Measurements from ENCODE around the gene GLP1R.

GLP1R gene

DNA sequence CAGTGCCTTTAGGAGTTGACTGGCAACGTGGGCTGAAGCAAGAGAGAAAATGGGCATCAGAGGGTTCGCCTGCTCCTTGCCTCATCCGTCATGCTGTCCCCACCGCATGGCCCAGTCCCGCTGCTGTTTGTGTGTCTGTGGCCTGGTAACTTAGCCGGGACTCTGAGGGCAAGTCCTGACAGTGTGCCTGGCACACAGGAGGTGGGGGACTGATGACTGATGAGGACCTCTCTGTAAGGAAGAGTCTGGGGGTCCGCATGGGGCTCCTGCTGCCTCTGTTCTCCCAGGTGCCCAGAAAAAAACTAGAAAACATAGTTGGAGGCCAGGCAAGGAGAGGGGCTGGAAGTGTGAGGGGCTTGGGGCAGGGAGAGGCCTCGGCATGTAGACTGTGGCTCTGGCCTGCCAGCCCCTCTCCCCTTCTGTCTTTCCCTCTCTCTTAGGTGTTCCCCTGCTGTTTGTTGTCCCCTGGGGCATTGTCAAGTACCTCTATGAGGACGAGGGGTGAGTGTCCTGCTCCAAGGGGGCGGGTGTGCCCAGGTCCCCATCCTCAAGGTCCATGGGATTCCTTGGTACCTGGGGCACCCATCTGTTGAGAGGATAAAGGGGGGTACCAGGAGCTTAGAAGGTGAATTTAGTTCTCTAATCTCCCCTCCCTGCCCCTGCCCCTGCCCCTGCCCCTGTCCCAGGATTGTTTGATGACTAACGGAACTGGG is 29.5 kb downstream of the GLP1R start:
- no peak overlapping the region for H3K4me3 ChIP-seq (replicated peaks in 1 of 2; ENCODE audit: low read depth in 2 of 2, low read length in 2 of 2)
- no peak for DNase-seq (ENCODE audit: low read depth in 2 of 2)
- TF ChIP-seq, protein P1, sequence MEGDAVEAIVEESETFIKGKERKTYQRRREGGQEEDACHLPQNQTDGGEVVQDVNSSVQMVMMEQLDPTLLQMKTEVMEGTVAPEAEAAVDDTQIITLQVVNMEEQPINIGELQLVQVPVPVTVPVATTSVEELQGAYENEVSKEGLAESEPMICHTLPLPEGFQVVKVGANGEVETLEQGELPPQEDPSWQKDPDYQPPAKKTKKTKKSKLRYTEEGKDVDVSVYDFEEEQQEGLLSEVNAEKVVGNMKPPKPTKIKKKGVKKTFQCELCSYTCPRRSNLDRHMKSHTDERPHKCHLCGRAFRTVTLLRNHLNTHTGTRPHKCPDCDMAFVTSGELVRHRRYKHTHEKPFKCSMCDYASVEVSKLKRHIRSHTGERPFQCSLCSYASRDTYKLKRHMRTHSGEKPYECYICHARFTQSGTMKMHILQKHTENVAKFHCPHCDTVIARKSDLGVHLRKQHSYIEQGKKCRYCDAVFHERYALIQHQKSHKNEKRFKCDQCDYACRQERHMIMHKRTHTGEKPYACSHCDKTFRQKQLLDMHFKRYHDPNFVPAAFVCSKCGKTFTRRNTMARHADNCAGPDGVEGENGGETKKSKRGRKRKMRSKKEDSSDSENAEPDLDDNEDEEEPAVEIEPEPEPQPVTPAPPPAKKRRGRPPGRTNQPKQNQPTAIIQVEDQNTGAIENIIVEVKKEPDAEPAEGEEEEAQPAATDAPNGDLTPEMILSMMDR (IDR thresholded peaks at IDR 0.05; ENCODE audit: low read depth, low read length), result no peak

DNA sequence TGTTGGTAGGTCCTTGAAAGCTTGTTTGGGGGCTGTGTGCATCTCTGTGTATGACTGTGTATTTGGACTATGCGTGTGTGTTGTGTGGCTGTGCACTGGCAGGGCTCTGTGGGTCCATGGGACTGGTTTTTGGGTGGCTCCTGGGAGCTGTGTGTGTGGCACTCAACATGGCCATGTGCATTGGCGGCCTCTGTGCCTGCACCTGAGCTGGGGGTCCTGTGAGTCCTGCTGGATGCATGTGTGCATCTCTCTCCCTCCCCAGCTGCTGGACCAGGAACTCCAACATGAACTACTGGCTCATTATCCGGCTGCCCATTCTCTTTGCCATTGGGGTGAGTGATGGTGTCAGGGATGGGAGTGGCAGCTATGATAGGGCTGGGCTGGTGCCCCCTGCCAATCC is 30.1 kb downstream of the GLP1R start:
- no peak overlapping the region for H3K4me3 ChIP-seq (replicated peaks in 1 of 2; ENCODE audit: low read depth in 2 of 2, low read length in 2 of 2)
- DNase-seq (ENCODE audit: low read depth in 2 of 2), result no peak
- TF ChIP-seq, protein P1 (IDR thresholded peaks at IDR 0.05; ENCODE audit: low read depth, low read length), result no peak

DNA sequence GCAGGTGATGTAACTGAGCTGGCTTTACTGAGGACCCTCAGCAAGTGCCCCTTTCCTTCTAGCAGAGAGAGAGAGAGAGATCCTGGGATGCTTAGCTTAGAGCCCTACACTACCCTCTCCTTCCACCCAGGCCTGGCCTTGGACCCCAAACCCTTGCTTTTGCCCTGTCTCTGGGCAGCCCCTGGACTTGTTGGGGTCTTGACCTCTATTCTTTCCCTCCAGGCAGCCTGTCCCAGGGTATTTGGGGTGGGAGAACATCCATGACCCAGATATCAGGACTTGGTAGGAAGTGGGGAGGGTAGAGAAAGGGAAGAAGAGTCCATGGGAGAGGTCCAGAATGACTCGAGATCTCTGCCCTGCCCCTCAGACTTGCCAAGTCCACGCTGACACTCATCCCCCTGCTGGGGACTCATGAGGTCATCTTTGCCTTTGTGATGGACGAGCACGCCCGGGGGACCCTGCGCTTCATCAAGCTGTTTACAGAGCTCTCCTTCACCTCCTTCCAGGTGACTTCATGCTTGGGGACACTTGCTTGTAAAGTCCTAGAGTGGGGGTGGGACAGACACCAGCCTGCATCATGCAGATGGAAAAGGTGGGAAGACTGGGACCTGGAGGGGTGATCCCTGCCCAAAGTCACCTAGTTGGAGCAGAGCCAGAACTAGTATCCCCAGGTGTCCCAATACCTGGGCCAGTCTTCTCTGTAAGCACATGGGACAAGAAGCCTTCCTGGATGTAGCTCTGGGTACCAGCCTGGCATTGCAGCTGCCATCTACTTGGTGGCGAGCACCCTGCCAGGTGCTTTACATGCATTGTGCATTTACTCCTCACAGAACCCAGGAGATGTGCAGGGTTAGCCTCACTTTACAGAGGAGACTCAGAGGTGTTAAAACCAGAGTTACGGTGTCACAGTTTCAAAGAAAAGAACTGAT is 30.9 kb downstream of the GLP1R start:
- no peak for DNase-seq (ENCODE audit: low read depth in 2 of 2)
- no peak overlapping the region for H3K4me3 ChIP-seq (replicated peaks in 1 of 2; ENCODE audit: low read depth in 2 of 2, low read length in 2 of 2)
- TF ChIP-seq, protein P1 (IDR thresholded peaks at IDR 0.05; ENCODE audit: low read depth, low read length), result no peak

DNA sequence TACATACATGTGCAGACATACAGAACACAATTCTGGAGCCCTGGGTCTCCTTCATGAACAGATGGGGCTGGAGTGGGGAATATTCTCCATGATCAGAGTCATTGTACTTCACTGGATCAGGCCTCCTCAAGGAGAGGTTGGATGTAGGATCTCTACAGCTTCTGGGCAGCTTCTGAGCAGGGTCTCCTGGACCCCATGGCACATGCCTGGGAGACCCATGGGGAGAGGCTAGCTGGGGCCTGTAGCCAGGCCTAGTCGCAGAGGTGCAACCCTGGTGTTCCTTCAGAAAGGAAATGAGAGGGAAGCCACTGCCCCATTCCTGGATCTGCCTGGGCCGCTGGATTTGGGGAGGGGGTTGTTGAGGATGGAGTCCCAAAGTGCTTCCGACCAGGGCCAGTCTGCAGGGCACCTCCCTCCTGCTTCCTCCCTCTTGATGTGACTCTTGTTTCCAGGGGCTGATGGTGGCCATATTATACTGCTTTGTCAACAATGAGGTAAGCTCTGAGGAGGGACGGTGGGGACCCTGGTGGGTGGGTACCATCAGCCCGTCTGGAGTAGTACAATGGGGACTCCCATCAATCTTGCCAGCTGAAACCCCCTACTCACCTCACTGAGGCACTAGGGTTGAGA is 31.8 kb downstream of the GLP1R start:
- H3K4me3 ChIP-seq (replicated peaks in 1 of 2; ENCODE audit: low read depth in 2 of 2, low read length in 2 of 2), result no peak overlapping the region
- DNase-seq (ENCODE audit: low read depth in 2 of 2), result no peak
- TF ChIP-seq, protein P1 (IDR thresholded peaks at IDR 0.05; ENCODE audit: low read depth, low read length), result no peak

DNA sequence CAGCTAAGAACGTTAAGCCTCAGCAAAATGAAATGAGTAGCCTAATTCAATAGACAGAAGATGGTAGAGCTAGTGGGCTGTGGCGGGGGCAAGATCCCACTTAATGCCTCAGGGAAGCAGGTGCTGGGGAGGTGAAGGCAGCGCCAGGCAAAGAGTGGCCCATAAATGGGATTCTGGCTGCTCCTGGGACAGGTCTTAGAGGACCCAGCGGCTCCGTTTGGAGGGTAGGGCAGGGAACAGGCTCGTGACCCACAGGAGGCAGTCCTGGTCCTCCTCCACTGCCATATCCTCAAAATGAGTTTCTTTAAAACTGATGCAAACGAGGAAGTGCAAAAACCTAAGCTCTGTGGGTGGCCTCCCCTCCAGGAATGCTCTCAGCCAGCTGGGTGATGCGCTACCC is 33.7 kb downstream of the GLP1R start:
- no peak for DNase-seq (ENCODE audit: low read depth in 2 of 2)
- H3K4me3 ChIP-seq (replicated peaks in 1 of 2; ENCODE audit: low read depth in 2 of 2, low read length in 2 of 2), result no peak overlapping the region
- TF ChIP-seq, protein P1 (IDR thresholded peaks at IDR 0.05; ENCODE audit: low read depth, low read length), result no peak

DNA sequence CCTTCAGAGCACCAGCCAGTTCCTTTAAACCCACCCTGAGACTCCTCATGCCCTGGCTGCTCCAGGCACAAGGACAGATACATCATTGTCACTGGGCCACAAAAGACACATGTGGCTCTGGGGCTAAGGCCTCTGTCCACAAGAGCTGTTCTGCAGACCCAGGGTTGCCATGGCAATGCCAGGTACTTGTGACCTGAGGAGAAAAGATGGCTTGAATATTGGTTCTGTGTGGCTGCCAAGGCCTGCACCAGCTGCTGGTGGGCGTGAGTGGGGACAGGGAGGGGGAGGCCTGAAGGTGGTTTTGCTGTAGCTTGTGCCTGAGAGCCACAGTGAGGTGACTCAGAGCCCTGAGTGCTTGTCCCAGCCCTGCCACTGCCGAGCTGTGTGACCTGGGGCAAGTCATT is 34.7 kb downstream of the GLP1R start:
- TF ChIP-seq, protein P1 (IDR thresholded peaks at IDR 0.05; ENCODE audit: low read depth, low read length), result no peak
- DNase-seq (ENCODE audit: low read depth in 2 of 2), result no peak
- H3K4me3 ChIP-seq (replicated peaks in 1 of 2; ENCODE audit: low read depth in 2 of 2, low read length in 2 of 2), result no peak overlapping the region
